Fibroblast of skin of scalp (primary cell): Measurements from ENCODE around the gene ZNF41.

Experiments
- DNase-seq: peaks from one replicate; pipeline ENCODE4 v3.0.0-alpha.2; 2013

The ZNF41 gene

GRCh38 chrX:47489507-47490275 is 6.7 kb upstream of the ZNF41 start:
- DNase-seq = no peak

DNA sequence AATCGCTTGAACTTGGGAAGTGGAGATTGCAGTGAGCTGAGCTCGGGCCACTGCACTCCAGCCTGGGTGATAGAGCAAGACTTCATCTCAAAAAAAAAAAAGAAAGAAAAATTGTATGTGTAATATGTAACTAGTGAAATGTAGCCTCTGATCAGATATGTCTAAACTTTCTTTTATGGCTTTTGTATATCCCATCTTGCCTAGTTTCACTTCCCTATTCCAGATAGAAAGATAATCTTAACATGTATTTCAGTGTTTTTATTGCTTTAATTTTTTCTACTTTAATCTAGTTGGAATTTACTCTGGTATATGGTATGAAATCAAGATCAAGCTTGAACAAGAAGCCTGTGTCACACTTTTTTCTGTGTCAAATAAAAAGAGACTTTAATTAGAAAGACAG is 1.9 kb upstream of the ZNF41 start:
- no peak for DNase-seq

DNA sequence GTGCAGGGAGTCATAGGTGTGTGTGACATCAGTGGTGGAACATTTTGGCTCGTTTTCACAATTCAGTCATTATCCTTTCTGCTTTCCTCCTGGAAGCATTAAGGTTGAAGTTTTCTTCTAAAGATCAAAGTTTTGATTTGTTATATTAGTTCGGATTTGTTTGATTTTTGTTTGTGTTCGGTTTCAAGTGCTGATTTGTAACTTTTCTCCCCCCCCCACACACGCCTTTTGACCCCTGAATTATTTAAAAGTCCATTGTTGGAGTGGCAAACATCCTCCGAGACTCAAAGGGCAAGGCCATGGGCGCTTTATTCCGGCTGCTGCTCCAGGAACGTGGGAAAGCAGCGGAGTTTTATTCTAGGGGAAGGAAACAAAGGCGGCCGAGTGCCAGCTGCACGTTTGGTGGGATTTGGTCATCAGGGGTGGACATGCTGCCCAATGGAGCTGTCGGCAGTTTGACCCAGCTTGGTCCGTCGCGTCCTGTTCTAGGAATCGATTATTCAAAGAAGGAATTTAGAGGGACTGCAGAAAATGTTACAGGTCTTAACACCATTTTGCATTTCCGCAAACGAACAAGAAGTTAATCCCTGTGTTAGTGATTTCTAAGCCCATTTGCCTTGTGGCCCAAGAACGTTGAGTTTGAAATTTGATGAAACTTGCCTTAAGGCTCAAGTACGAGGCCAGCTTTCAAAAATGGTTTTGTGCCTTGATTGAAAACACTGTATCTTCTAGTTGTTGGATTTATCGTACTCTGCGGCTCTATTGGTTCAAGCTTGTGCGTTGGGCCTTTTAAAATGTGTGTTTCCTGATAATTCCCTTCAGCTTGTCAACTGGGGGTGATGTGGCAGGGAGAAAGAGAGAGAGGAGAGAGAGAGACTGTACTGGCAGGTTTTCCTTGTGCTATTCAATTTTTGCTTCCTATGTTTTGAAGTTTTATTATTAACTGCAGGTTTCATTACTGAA is 565 bp upstream of the ZNF41 start:
- peak; percentile 36 for DNase-seq

DNA sequence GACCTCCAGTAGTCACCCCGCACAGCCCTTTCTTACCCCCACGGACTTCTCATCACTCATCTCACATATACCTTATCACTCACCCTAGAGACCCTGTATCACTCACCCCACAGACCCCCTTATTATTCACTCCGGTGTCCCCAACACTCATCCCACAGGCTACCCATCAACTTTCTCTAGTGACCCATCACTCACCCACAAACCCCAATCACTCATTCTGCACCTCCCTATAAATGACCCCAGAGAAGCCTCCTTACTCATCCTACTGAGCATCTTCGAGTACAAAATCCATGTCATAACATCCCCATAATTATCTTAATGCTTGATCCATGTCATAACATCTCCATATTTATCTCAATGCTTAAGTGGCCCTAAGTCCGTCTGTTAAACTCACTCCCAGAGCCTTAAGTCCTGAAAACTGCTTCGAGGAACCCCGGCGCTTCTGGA is 934 bp downstream of the ZNF41 start:
- DNase-seq = no peak

DNA sequence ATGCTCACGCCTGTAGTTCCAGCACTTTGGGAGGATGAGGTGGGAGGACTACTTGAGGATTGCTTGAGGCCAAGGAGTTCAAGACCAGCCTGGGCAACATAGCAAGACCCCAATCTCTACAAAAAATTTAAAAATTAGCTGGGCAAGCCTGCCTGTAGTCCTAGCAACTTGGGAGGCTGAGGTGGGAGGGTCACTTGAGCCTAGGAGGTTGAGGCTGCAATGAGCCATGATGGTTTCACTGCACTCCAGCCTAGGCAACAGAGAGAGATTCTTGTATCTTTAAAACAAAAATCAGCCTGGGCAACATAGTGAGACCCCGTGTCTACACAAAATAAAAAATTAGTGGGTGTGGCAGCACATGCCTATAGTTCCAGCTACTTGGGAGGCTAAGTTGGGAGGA is 1.9 kb downstream of the ZNF41 start:
- DNase-seq = no peak

DNA sequence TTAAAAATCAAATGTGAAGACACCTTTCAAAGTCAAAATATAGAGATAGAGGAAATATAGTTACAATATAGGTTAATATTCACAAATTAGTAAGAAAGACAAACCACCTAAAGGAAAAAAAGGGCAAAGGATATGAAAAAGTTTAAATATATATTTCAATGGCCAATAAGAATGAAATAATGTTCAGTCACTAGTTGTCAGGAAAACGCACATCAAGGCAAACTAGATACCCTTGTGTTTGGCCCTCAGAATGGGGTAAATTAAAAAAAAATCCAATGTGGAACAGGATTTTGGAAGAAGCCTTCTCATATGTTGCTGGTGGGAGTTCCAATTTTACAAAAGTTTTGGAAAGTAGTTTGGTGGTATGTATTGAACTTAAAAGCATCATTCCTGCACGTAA is 2.4 kb downstream of the ZNF41 start:
- no peak for DNase-seq

DNA sequence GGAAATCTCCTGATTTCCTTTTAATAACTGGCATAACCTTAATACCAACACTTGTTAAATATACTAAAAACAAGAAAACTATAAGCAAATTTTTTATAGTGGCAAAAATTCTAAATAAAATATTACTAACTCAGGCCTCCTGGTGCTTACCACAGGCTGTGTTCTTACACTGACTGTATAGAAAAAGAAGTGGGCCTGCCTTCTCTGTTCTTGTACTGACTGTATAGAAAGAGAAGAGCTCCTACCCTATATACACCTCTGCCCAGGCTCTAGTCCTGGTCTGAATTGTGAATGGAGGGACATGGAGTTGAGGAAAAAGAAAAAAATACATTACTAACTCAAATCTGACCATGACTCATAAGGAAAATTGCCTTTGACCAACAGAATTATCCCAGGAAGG is 7.5 kb downstream of the ZNF41 start:
- DNase-seq = no peak

- no peak for DNase-seq
Measured at GRCh38 chrX:47467106-47467505, 15.9 kb downstream of the ZNF41 start.

- no peak for DNase-seq
Measured at GRCh38 chrX:47460561-47460960, 22.5 kb downstream of the ZNF41 start.

DNA sequence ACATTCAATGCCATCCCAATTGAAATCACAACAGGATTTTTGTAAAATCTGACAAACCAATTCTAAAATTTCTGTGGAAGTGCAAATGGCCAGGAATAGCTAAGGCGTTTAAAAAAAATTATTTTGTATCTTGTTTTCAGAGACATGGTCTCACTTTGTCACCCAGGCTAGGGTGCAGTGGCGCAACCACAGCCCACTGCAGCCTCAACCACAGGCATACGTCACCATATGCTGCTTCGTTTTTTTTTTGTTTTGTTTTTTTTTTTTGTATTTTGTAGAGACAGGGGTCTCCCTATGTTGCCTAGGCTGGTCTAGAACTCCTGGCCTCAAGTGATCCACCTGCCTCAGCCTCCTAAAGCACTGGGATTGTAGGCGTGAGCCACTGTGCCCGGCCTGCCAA is 24.5 kb downstream of the ZNF41 start:
- no peak for DNase-seq

DNA sequence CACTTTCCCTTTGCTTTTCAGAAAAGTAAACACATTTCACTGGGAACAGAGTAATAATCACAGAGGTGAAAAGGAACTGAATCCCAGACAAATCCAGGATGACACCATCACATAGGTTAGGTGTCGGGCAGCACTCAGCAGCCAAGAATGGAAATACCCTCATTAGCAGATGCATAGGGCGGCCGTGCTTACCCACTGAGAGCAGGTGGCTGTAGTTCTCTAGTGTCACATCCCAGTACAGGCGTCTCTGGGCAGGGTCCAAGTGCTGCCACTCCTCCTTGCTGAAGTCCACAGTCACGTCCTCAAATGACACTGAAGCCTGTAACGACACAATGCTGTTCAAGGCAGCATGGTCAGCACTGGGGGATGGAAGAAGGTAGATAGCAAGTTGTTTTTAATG is 26.9 kb downstream of the ZNF41 start:
- DNase-seq = no peak

DNA sequence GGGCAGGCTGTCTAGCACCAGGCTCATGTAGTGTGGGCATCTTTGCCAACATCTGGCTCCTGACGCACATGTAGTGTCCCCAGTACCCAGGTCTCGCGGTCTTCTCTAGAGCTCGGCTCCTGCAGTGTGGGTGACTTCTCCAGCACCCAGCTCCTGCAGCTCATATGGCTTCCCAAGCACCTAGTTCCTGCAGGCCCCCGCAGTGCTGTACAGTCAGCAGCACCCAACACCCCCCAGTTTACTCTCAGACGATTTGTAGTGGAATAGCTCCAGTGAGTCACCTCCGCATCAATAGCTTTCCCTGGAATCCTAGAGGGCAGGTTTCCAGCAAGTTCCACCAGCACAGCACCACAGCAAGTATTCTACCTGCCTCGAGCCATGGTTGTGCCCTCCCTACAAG is 30.9 kb downstream of the ZNF41 start:
- no peak for DNase-seq

GRCh38 chrX:47448165-47448806 is 34.7 kb downstream of the ZNF41 start:
- no peak for DNase-seq

DNA sequence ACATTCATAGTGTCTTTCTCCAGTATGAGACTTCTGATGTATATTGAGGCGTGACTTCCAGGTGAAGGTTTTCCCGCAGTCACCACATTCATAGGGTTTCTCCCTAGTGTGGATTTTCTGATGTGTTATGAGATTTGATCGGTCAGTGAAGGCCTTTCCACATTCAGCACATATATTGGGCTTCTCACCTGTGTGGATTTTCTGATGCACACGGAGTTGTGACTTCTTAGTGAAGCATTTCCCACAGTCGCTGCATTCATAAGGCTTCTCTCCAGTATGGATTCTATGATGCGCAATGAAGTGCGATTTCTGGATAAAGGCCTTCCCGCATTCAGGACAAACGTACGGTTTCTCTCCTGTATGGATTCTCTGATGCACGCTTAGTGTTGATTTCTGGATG is 35.4 kb downstream of the ZNF41 start:
- no peak for DNase-seq

DNA sequence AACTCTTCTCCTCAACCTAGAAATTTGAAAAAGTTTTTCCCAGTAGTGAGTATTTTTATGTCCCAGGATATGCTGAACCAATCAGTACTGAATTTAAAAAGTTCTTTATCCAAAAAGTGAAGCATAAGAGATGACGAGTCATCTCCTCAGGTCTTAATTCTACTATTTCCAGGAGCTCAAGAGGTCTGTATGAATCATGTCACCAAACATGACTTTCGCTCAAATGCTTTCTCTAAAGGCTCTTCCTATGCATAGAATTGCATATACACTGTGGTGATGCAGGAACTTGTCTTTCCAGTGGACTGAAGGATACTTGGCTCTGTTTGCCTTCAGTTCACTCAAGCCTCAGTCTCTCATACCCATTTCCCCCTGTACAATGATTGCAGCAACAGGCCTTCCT is 36.1 kb downstream of the ZNF41 start:
- DNase-seq = no peak

- DNase-seq = no peak
Measured at GRCh38 chrX:47446431-47446830, 36.6 kb downstream of the ZNF41 start.

DNA sequence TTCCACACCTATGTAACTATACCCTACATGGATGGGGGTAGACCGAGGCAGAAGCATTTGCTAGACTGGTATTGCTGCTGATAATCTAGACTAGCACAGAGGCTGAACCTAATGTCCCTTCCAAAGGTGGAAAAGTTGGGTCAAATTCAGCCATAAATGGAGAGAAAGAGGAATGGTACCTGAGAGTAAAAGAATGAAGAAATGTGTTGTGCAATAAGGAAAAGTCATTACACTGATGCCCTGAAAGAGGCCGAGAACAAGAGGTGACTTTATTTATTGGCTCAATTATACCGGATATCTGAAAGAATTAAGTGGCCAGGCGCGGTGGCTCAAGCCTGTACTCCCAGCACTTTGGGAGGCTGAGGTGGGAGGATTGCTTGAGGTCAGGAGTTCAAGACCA is 52.1 kb downstream of the ZNF41 start:
- DNase-seq = no peak

DNA sequence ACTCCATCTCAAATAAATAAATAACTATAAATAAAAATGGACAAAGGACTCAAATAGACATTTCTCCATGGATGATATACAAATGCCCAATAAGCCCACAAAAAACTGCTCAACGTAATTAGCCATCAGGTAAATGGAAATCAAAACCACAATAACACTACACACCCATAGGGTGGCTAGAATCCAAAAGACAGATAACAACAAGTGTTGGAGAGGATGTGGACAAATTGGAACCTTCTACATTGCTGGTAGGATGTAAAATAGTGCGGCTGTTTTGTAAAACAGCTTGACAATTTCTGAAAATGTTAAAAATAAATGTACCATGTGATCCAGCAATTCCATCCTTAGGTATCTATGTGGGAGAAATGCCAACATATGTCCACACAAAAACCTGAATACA is 60.6 kb downstream of the ZNF41 start:
- no peak for DNase-seq

DNA sequence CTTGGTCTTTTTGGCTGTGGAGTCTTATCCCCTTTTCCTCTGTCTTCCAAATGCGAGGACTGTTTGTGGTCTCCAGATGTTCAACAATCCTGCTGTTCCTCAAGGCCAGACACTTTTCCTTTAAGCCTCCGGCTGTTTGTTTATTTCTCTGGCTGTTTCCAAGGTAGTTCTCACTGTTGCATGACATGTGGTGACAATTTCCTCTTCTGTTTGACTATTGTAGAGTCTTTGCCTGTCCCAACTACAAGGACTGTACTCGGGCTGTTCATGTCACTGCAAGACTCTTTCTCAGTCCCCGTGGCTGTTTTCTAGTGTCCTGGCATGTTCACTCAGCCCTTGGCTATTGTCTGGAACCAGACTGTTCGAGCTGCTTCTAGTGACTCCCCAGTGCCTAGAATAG is 62.1 kb downstream of the ZNF41 start:
- DNase-seq = no peak

DNA sequence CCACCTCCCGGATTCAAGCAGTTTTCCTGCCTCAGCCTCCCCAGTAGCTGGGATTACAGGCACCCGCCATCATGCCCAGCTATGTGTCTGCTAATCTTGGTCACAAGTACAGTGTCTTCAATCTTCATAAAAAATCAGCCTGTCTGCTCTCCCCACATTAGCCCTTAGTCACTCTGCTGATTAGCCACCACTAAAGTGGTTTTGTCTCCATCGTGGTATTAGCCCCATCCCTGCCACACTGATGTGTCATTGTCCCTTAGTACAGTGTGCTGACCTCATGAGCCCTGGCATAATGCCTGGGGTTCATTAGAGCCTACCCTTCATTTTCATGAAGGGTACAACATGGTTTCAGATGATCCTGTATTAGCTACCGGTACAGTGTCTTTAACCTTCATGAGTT is 62.8 kb downstream of the ZNF41 start:
- DNase-seq = peak; percentile 1

DNA sequence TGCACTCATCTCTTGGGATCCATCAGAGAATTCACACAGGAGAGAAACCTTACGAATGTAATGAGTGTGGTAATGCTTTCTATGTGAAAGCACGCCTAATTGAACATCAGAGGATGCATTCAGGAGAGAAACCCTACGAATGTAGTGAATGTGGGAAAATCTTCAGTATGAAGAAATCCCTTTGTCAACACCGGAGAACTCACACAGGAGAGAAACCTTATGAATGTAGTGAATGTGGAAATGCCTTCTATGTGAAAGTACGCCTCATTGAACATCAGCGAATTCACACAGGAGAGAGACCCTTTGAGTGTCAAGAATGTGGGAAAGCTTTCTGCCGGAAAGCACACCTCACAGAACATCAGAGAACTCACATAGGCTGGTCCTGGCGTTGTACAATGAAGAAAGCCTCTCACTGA is 69.8 kb downstream of the ZNF41 start:
- DNase-seq = no peak
